ENCODE data around the gene TMEM72. TPM values are rescaled to one million over a fixed set of nuclear protein-coding genes. Genes with fewer than 3 reads are reported as not detected.

Gene TMEM72
- total and polyA plus RNA-seq, 3 donors from 2014 or later: 1.5 to 8.7 (median 3.0) TPM

DNA sequence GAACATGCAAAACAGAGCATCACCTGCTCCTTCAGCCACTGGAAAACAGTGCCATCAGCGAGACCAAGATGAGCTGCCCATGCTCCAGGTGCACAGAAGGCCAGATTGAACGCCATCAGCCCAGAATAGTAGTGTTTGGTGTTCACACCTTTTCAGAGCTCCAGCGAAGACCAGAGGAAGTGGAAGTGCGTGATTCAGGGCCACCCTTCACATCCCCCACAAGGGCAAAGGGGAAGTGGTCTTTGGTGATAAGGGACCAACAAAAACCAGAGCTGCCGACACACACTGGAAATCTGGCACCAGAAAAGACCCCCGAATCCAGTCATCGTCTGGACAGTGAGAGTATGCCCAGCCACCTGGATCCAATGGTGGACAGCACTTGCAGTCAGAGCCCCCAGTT is 29.5 kb upstream of the TMEM72 start:
- DNase-seq: no peak
- no peaks in the 10 kb centered on the region for H3K9me3 ChIP-seq
- TF ChIP-seq POLR2A (IDR thresholded peaks at IDR 0.05): no peak
- TF ChIP-seq, protein P1, sequence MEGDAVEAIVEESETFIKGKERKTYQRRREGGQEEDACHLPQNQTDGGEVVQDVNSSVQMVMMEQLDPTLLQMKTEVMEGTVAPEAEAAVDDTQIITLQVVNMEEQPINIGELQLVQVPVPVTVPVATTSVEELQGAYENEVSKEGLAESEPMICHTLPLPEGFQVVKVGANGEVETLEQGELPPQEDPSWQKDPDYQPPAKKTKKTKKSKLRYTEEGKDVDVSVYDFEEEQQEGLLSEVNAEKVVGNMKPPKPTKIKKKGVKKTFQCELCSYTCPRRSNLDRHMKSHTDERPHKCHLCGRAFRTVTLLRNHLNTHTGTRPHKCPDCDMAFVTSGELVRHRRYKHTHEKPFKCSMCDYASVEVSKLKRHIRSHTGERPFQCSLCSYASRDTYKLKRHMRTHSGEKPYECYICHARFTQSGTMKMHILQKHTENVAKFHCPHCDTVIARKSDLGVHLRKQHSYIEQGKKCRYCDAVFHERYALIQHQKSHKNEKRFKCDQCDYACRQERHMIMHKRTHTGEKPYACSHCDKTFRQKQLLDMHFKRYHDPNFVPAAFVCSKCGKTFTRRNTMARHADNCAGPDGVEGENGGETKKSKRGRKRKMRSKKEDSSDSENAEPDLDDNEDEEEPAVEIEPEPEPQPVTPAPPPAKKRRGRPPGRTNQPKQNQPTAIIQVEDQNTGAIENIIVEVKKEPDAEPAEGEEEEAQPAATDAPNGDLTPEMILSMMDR (IDR thresholded peaks at IDR 0.05): no peak
- peaks cover 11% of the 10 kb centered on the region for H3K4me1 ChIP-seq
- intact Hi-C loops (cut with DNase I; ENCODE audit: low total_unique reads): no loop called here
- H3K4me3 ChIP-seq: no peak overlapping the region
- no peak overlapping the region for H3K27ac ChIP-seq
- 90 to 100% methylated on average over 6 to 7 of the region's 7 CpGs for WGBS, 2 donors
- no peaks in the 10 kb centered on the region for H3K36me3 ChIP-seq (ENCODE audit: low read depth, missing control alignments)
- H3K27me3 ChIP-seq: no peaks in the 10 kb centered on the region

GRCh38 chr10:44882166-44882720 is 28.9 kb upstream of the TMEM72 start:
- WGBS, 2 donors: 53 to 67% methylated on average over 6 of the region's 6 CpGs
- H3K27ac ChIP-seq: no peak overlapping the region
- H3K27me3 ChIP-seq: no peaks in the 10 kb centered on the region
- H3K4me3 ChIP-seq: no peak overlapping the region
- no peaks in the 10 kb centered on the region for H3K9me3 ChIP-seq
- no peaks in the 10 kb centered on the region for H3K36me3 ChIP-seq (ENCODE audit: low read depth, missing control alignments)
- intact Hi-C loops (cut with DNase I; ENCODE audit: low total_unique reads): no loop called here
- TF ChIP-seq, protein P1 (IDR thresholded peaks at IDR 0.05): no peak
- no peak for TF ChIP-seq POLR2A (IDR thresholded peaks at IDR 0.05)
- peaks cover 11% of the 10 kb centered on the region for H3K4me1 ChIP-seq
- DNase-seq: no peak

DNA sequence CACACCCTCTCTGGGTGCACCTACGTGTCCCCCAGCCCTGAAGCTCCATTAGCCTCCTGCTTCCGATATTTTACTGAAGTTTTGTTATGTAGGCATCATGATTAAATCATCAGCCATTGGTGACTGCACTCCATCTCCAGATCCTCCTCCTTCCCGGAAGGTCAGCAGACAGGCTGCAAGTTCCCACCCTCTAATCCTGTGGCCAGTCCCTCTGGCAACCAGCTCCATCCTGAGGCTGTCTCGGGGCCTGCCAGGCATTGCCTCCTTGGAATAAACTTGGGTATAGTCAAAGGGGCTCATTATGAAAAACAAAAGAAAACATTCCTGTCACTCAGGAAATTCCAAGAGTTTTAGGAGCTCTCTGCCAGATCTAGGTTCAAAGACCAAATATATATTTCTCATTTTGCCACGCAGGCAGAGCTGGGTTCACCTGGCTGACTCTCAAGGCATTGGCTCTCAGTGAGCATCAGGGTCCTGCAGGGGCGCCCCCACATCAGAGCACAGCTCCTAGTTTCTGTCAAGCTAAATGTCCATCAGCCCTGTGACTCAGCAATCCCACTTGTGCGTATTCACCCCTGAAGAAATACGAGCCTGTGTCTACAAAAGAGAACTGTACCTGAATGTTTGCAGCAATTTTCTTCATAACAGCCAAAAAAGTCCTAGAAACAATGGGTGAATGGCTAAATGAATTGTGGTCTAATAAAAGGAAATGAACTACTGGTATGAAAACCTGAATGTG is 27.4 kb upstream of the TMEM72 start:
- WGBS, 2 donors: 83 to 90% methylated on average over 8 of the region's 8 CpGs
- no peak overlapping the region for H3K4me3 ChIP-seq
- H3K4me1 ChIP-seq: peaks cover 7% of the 10 kb centered on the region
- no peaks in the 10 kb centered on the region for H3K36me3 ChIP-seq (ENCODE audit: low read depth, missing control alignments)
- no peak overlapping the region for H3K27ac ChIP-seq
- no peak for DNase-seq
- H3K27me3 ChIP-seq: no peaks in the 10 kb centered on the region
- intact Hi-C loops (cut with DNase I; ENCODE audit: low total_unique reads): no loop called here
- TF ChIP-seq POLR2A (IDR thresholded peaks at IDR 0.05): no peak
- TF ChIP-seq, protein P1 (IDR thresholded peaks at IDR 0.05): no peak
- no peaks in the 10 kb centered on the region for H3K9me3 ChIP-seq

- Histone ChIP-seq H3K4me1 (no peaks in the 10 kb centered on the region), H3K36me3 (ENCODE audit: low read depth, missing control alignments) (no peaks in the 10 kb centered on the region), H3K27ac (no peak overlapping the region), H3K9me3 (no peaks in the 10 kb centered on the region), H3K4me3 (no peak overlapping the region), H3K27me3 (no peaks in the 10 kb centered on the region)
- WGBS, 2 donors: 92 to 96% methylated on average over 5 to 6 of the region's 6 CpGs
- TF ChIP-seq, protein P1 (IDR thresholded peaks at IDR 0.05): no peak
- TF ChIP-seq POLR2A (IDR thresholded peaks at IDR 0.05): no peak
- no peak for DNase-seq
- intact Hi-C loops (cut with DNase I; ENCODE audit: low total_unique reads): no loop called here
These were observed 25.4 kb upstream of the TMEM72 start for GRCh38 chr10:44885710-44886109.

DNA sequence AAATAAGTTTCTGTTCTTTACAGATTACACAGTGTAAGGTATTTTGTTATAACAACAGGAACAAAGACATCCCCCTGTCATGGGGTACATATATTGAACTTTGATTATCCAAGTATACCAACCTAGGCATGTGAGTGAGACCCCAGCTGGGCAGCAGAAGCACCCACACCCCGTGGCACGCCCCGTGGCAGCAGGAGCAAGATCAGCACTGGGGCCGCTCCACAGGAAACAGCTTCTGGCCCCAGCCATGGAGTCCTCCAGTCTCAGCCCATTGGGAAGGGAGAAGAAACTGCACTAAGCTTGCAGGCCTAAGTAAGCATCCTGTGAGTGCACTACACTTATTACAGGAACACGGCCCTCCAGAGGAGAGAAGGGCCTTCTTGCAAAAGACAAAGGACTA is 24.2 kb upstream of the TMEM72 start:
- H3K27ac ChIP-seq: no peak overlapping the region
- H3K9me3 ChIP-seq: no peaks in the 10 kb centered on the region
- no peak for DNase-seq
- H3K36me3 ChIP-seq (ENCODE audit: low read depth, missing control alignments): no peaks in the 10 kb centered on the region
- no peaks in the 10 kb centered on the region for H3K4me1 ChIP-seq
- TF ChIP-seq POLR2A (IDR thresholded peaks at IDR 0.05): no peak
- TF ChIP-seq, protein P1 (IDR thresholded peaks at IDR 0.05): no peak
- WGBS, 2 donors: 88 to 97% methylated on average over 5 of the region's 5 CpGs
- H3K4me3 ChIP-seq: no peak overlapping the region
- intact Hi-C loops (cut with DNase I; ENCODE audit: low total_unique reads): no loop called here
- no peaks in the 10 kb centered on the region for H3K27me3 ChIP-seq

Measured in testis (tissue), 3 donors.